Mucosa of rectum (tissue), 2 donors: ENCODE data around the gene KAZALD1.
A peak's percentile ranks its signal among the peaks of the same experiment; 100 is the strongest.

Source experiments
- H3K27ac ChIP-seq, 2 donors: one replicate each; pipeline ENCODE4 v1.7.0; 2013; ENCODE audit warnings: inconsistent platforms in 2 of 2, low read depth in 2 of 2, low read length in 2 of 2
- H3K27me3 ChIP-seq, 2 donors: one replicate each; pipeline ENCODE4 v1.7.0; 2013; ENCODE audit warnings: low read length in 2 of 2; ENCODE audit not compliant: control insufficient read depth in 2 of 2, insufficient read depth in 2 of 2
- H3K36me3 ChIP-seq, 2 donors: one replicate each; pipeline ENCODE4 v1.7.0; 2013; ENCODE audit warnings: low read length in 2 of 2; ENCODE audit not compliant: control insufficient read depth in 2 of 2, insufficient read depth in 2 of 2
- H3K4me1 ChIP-seq, 2 donors: one replicate each; pipeline ENCODE4 v1.7.0; 2013; ENCODE audit warnings: low read length in 2 of 2, mild to moderate bottlenecking in 1 of 2; ENCODE audit not compliant: control insufficient read depth in 2 of 2, insufficient read depth in 2 of 2
- H3K4me3 ChIP-seq, 2 donors: one replicate each; pipeline ENCODE4 v1.7.0; 2013; ENCODE audit warnings: low read length in 2 of 2
- H3K9ac ChIP-seq, 2 donors: one replicate each; pipeline ENCODE4 v1.7.0; 2013; ENCODE audit warnings: low read length in 2 of 2, low read depth in 1 of 2, mild to moderate bottlenecking in 1 of 2
- H3K9me3 ChIP-seq, 2 donors: one replicate each; pipeline ENCODE4 v1.7.0; 2013; ENCODE audit warnings: low read length in 2 of 2; ENCODE audit not compliant: control insufficient read depth in 2 of 2
- donor health status: healthy.
- donor health status: Normal muscosa, but diverticular disease.

The KAZALD1 gene

GRCh38 chr10:101095004-101095403, 33.2 kb downstream of the KAZALD1 start:
- no peaks in the 10 kb centered on the region for H3K9me3 ChIP-seq
- H3K27ac ChIP-seq, result peak overlapping the region; percentile 28 to 54
- no peaks in the 10 kb centered on the region for H3K36me3 ChIP-seq
- H3K27me3 ChIP-seq, result peaks cover 14 to 18% of the 10 kb centered on the region in 2 donors
- H3K4me1 ChIP-seq, result peaks cover 4 to 7% of the 10 kb centered on the region in 2 donors
- no peak overlapping the region for H3K4me3 ChIP-seq
- H3K9ac ChIP-seq, result peak overlapping the region in 1 of 2 donors; percentile 10

DNA sequence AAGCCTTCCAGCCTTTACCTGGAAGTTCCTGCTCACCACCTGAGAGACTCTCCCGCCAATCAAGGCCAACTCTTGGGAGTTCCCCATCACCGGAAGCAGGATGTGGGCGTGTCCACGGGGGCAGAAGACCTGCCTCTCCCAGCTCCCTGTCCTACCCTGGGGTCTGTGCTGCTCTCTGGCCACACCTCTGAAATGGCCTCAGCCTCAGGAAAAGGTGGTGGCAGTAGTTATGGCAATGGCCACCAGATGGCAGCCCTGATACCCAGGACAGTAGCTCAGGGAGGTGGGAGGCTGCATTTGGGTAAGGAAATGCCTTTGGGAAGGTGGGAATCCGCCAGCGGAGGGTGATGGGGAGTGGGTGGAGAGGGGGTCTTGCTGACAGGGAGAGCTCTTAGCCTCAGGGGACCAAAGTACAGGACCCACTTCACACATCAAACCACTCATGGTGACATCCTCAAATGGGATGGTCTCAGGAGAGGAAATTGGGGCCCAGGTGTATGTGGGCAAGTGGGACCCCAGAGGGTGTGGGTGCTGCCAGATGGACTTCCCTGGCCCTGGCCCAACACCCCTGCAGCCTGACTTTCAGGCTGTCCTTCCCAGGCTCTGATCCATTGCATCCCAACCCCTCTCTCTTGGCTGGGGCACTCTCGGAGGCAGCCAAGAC, 33.9 kb downstream of the KAZALD1 start:
- H3K9me3 ChIP-seq, result no peaks in the 10 kb centered on the region
- peaks cover 14 to 25% of the 10 kb centered on the region in 2 donors for H3K27me3 ChIP-seq
- peak overlapping the region; percentile 28 to 54 for H3K27ac ChIP-seq
- peaks cover 4 to 5% of the 10 kb centered on the region in 2 donors for H3K4me1 ChIP-seq
- H3K9ac ChIP-seq, result peak overlapping the region in 1 of 2 donors; percentile 10
- H3K36me3 ChIP-seq, result no peaks in the 10 kb centered on the region
- no peak overlapping the region for H3K4me3 ChIP-seq

GRCh38 chr10:101096378-101096777, 34.6 kb downstream of the KAZALD1 start:
- Histone ChIP-seq H3K27me3 (peaks cover 14 to 25% of the 10 kb centered on the region in 2 donors), H3K4me3 (no peak overlapping the region), H3K9me3 (no peaks in the 10 kb centered on the region), H3K27ac (no peak overlapping the region), H3K4me1 (peaks cover 3 to 4% of the 10 kb centered on the region in 2 donors), H3K9ac (no peak overlapping the region), H3K36me3 (no peaks in the 10 kb centered on the region)

DNA sequence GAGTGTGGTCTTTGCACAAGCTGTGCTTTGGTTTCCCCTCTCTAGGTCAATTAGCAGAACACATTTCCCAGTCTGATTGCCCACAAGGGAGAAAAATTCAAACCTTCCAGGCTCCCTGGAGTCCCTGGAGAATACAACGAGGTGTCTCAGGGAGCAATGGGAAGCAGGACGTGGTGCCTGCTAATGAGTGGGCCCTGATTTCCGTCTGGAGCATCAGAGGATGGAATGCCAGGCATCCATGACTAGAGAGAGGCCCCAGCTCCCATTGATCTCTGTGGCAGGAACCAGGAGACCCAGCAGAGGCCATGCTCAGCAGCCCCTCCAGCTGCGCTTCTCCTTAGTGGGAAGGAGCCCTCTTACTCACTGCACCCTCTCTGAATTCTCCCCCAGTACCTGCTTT, 36.1 kb downstream of the KAZALD1 start:
- H3K27me3 ChIP-seq, result peaks cover 15 to 31% of the 10 kb centered on the region in 2 donors
- no peaks in the 10 kb centered on the region for H3K9me3 ChIP-seq
- H3K4me1 ChIP-seq, result peaks cover 3 to 4% of the 10 kb centered on the region in 2 donors
- H3K27ac ChIP-seq, result no peak overlapping the region
- H3K4me3 ChIP-seq, result no peak overlapping the region
- no peak overlapping the region for H3K9ac ChIP-seq
- no peaks in the 10 kb centered on the region for H3K36me3 ChIP-seq

DNA sequence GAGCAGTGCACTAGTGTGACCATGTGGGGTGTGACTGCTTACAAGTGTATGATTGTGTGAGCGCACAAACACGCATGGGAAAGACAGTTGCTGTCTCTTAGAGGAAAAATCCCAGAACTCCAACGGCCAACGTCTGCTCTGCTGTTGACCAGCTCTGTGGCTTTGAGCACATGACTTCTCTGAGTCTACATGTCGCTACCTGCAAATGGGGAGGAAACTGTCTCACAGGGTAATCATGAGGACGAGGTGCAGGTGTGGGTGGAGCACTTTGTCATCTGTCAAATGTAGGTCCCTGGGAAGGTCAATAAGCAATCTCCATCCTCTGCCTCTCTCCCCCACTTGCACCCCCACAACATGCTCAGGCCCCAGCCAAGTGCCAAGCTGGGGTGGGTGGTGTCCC, 38.1 kb downstream of the KAZALD1 start:
- Histone ChIP-seq H3K27ac (no peak overlapping the region), H3K27me3 (peaks cover 18 to 31% of the 10 kb centered on the region in 2 donors)

GRCh38 chr10:101101372-101101881, 39.6 kb downstream of the KAZALD1 start:
- peaks cover 19 to 29% of the 10 kb centered on the region in 2 donors for H3K27me3 ChIP-seq

More for the DNA sequence above, 38.1 kb downstream of the KAZALD1 start:
- Histone ChIP-seq H3K9me3 (no peaks in the 10 kb centered on the region), H3K4me3 (no peak overlapping the region), H3K4me1 (peaks cover 3 to 4% of the 10 kb centered on the region in 2 donors), H3K9ac (no peak overlapping the region), H3K36me3 (no peaks in the 10 kb centered on the region)

DNA sequence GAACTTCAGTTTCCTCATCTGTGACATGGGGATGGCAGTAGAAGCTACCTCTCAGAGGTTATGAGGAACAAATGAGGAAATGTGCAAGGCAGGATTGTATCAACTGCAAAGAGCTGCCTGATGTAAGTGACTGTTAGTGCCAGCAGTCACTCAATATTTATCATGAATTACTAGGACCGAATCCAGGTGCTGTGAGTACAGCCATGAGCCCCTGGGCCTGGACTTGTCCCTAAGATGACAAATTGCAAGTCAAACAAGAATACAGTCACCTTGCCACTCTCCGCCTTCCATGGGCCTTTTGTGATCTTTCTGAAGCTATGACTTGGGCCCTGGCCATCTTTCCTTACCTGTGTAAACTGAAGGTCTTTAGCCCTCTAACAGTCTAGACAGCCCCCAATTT, 41.6 kb downstream of the KAZALD1 start:
- H3K27ac ChIP-seq, result no peak overlapping the region
- H3K27me3 ChIP-seq, result peaks cover 15 to 31% of the 10 kb centered on the region in 2 donors
- H3K9ac ChIP-seq, result no peak overlapping the region
- H3K4me3 ChIP-seq, result no peak overlapping the region
- H3K36me3 ChIP-seq, result no peaks in the 10 kb centered on the region
- H3K4me1 ChIP-seq, result no peaks in the 10 kb centered on the region
- H3K9me3 ChIP-seq, result no peaks in the 10 kb centered on the region

More at GRCh38 chr10:101101372-101101881, 39.6 kb downstream of the KAZALD1 start:
- H3K36me3 ChIP-seq, result no peaks in the 10 kb centered on the region
- no peaks in the 10 kb centered on the region for H3K4me1 ChIP-seq
- H3K9me3 ChIP-seq, result no peaks in the 10 kb centered on the region
- H3K9ac ChIP-seq, result no peak overlapping the region
- no peak overlapping the region for H3K27ac ChIP-seq
- H3K4me3 ChIP-seq, result no peak overlapping the region

- H3K4me1 ChIP-seq, result no peaks in the 10 kb centered on the region
- H3K9me3 ChIP-seq, result no peaks in the 10 kb centered on the region
- H3K4me3 ChIP-seq, result no peak overlapping the region
- peaks cover 12 to 13% of the 10 kb centered on the region in 2 donors for H3K27me3 ChIP-seq
- H3K27ac ChIP-seq, result no peak overlapping the region
- no peaks in the 10 kb centered on the region for H3K36me3 ChIP-seq
- H3K9ac ChIP-seq, result no peak overlapping the region
Observed at GRCh38 chr10:101106351-101106750, 44.6 kb downstream of the KAZALD1 start.

DNA sequence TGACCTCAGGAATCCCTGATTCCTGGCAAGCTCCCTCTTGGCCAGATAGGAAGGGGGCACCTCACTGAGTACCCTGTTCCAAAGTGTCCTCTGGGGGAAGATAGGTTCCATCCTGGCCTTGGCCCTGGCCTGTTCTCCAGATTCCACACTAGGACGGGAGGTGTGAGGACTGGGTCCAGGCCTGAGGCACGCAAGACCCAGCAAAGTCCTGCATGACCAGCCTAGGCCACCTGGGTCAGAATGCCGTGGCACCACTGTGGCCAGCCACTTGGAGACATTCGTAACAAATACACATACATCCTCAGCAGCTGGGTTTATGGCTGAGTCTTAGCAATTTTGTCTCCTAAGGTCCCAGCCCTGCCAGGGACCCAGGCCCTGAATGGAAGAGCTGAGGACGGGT, 46.0 kb downstream of the KAZALD1 start:
- H3K36me3 ChIP-seq, result no peaks in the 10 kb centered on the region
- no peak overlapping the region for H3K27ac ChIP-seq
- peaks cover 2 to 15% of the 10 kb centered on the region in 2 donors for H3K27me3 ChIP-seq
- no peaks in the 10 kb centered on the region for H3K4me1 ChIP-seq
- H3K4me3 ChIP-seq, result no peak overlapping the region
- H3K9ac ChIP-seq, result no peak overlapping the region
- H3K9me3 ChIP-seq, result no peaks in the 10 kb centered on the region

DNA sequence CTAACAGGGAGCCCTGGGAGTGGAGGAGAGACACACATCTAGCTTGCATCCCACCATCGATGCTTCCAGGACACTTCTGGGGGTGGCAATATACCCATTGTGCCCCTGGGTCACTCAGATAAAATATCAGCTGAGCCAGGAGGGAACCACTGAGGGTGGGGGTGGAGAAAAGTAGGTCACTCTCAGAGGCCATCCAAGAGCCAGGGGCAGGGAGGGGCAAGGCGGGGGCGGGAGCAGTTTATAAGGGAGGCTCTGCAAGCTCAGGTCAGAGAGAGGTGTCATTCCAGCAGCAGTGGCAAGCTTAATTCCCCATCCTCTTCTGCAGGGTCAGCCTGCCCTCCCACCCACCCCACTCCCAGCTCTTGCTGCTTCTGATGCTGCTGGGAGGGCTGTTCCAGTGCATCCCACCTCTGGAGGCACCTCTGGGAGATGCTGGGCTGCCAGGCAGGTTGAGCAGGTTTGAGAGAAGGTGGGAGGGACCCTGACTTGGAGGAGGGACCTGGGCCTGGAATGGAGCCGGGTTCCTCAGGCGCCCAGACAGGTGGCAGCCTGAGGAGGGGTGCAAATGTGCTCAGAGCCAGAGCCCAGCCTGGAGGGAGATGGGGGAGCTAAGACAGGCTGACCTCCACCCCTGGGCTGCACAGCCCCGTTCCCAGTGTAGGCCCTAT, 49.2 kb downstream of the KAZALD1 start:
- Histone ChIP-seq H3K9ac (no peak overlapping the region), H3K27me3 (peaks cover 4 to 10% of the 10 kb centered on the region in 2 donors), H3K9me3 (no peaks in the 10 kb centered on the region), H3K36me3 (no peaks in the 10 kb centered on the region), H3K4me3 (no peak overlapping the region), H3K27ac (no peak overlapping the region), H3K4me1 (no peaks in the 10 kb centered on the region)
